ENCODE results near the gene HOXA5.

The HOXA5 gene

DNA sequence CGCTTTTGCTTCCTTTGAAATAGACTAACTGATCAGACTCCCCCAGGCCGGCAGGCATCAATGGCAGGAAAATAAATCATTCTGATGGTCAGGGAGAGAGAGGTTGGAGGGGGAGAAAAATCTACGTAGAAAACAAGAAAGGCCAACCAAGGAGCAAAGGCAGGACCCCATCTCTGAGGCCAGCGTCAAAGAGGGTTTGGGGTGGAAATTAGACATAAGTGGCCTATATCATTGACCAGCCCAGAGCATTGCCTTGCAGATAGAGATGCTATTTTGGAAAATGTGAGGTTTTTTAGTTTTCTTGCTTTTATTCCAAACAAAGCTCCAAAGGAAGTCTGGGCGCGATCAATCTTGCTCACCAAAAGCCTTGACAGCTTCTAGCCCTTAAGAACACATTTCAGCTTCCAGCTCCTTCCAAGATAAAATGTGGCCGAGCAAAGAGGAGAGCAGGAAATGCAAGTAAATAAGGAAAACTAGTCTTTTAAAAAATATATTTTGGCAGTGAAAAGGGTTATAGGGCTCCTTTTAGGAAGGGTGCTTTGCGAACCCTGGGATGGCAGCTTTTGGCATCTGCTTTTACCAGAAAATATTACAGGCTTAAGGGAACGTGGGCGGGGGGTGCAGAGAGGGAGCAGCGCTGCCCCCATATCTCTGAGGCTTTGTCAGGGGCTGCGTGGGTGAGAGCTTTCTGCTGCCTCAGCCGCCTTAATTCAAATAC lies 39.0 kb downstream of the HOXA5 start:
- DNase-seq: no peak

DNA sequence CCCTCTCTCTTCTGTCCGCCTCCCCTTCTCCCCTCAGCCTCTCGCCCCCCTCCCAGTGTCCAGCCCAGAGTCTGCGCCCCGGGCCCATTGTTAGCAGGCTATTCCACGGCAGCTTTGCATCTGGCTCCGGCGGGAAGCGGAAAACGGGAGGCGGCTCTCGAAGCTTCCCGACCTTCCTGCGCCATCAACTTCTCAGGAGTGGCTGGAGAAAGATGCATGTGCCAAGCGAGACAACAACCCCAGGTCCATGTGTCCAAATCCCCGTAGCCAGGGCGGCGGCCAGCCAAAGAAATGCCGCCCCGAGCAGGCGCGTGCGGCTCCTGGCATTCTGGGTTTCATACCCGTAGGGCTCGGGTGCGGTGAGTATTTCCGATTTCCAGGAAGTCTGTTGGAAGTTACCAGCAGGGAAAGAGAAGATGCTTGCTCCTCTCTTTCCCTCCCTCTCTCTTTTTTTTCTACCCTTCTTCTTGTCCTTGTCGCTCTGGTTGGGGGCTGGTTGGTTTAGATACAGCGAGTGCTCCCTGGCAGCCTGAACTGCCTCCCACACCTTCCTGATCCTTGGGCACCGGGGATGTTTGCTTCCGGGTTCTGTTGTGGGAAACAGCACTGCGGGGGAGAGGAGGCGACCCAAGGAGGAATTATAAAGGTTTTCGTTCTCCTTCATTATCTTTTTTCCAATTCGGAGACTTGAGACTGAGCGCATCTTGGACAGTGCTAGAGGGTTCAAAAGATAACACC lies 39.8 kb downstream of the HOXA5 start:
- no peak for DNase-seq

DNA sequence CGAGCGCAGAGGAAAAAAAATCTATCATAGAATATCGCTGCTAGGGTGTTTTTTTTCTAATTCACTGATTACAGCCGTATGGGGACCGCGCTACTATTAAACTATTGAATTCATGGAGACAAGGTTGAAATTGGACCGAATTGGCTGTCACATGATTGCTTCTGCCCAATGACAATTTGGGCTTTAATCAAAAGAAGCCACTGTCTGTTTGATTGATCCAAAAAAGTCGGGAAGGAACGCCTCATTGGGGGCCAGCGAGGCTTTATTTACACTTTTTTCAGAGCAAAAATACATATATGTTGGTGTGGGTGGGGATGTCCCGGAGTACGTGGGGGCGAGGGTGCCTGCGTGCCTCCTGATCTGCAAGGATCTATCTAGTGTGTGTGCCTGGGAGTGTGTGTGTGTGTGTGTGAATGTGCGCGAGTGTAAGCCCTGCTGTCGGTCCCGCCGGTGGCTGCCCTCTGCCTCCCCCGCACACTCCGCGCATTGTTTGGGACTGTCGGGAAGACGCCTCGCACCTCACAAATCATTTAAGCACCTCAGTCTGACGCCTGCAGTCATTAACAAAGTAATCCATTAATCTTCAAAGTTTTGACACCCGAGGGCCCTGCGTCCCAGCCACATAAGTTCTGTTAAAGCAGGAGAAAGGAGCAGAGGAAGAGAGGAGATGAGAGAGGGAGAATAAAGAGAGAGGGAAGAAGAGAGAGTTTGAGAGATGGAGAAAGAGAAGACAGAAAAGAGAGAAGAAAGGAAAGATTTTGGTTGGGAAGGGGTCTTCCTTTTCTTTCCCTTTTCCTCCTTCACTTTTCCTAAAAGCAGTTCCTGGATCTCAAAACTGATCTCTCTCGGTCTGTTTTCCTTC lies 40.7 kb downstream of the HOXA5 start, which contains the start of gene HOXA2:
TSS of gene HOXA2 (minus strand) at position 103 of the 862 bp plus-strand sequence. CDS start 183 bp downstream, outside the sequence.
- DNase-seq: no peak

DNA sequence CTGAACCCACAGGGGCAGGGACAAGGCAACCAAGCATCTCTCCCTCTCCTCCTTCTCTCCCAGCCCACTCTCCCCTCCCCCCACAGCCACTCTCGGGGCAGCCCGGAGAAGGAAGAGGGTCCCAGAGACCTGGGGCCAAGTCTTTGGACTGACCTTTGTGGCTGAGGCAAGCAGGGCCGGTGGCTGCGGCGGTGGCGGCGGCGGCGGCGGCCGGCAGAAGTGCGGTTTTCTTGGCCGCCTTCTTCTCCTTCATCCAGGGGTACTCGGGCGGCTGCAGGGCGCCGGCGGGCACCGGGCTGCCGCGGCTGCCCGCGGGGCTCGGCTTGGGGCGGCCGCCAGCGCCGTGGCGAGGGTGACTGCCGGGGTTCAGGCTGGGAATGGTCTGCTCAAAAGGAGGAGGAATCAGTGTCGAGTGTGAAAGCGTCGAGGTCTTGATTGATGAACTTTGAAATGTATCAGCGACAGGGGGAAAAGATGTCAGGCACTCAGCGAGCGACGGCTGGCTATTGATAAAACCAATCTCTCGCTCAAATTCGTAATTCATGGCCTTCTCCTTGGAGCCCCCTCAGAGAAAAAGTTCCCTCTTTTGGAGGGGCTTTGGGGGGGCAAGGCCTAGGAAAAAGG lies 41.4 kb downstream of the HOXA5 start:
- DNase-seq: no peak

DNA sequence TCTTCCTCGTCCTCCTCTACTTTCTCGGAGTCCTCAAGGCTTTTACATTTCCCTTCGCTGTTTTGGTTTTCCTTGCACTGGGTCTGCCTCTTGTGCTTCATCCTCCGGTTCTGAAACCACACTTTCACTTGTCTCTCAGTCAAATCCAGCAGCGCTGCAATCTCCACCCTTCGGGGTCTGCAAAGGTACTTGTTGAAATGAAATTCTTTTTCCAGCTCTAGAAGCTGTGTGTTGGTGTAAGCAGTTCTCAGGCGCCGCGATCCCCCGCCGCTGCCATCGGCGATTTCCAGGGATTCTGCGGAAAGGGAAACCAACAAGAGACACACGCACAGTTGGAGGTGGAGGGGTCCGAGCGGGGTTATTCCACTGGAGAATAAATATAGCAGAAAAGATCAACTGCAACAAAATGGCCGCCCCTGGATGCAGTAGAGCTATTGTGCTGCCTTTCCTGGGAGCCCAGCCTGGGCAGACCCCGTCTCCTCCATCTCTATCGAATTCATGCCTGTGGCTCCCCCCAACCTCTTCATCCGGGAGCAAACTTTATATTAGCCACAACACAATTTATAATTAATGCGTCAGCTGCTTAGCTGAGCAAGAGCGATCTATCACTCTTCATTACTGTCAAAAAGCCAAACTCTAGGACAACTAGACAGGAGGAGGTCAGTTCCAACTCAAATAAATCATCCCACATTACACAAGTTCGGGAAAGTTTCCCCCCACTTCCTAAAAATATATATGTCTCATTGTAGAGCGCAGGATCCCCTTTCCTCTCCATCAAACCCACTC lies 42.1 kb downstream of the HOXA5 start:
- DNase-seq: no peak

DNA sequence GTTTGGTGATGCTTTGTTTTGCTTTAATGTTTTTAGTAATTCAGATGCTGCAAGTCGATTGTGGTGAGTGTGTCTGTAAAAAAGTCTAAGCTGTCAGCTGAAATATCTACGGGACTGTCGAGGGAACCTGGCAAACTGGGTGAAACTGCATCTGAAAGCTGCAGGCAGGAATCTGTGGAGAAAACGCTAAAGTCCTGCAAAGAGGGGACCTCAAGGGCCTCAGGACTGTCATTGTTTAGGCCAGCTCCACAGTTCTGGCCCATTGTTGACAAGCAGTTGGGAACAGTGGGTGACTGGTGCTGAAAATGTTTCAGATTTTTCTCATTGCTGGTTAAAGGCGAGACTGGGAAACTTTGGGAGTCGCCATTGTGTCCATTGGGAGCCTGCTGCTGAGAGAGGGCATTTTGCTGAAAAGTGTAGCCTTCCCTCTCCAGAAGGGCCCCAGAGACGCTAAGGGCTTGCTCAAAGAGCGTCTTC lies 42.7 kb downstream of the HOXA5 start:
- DNase-seq: no peak

DNA sequence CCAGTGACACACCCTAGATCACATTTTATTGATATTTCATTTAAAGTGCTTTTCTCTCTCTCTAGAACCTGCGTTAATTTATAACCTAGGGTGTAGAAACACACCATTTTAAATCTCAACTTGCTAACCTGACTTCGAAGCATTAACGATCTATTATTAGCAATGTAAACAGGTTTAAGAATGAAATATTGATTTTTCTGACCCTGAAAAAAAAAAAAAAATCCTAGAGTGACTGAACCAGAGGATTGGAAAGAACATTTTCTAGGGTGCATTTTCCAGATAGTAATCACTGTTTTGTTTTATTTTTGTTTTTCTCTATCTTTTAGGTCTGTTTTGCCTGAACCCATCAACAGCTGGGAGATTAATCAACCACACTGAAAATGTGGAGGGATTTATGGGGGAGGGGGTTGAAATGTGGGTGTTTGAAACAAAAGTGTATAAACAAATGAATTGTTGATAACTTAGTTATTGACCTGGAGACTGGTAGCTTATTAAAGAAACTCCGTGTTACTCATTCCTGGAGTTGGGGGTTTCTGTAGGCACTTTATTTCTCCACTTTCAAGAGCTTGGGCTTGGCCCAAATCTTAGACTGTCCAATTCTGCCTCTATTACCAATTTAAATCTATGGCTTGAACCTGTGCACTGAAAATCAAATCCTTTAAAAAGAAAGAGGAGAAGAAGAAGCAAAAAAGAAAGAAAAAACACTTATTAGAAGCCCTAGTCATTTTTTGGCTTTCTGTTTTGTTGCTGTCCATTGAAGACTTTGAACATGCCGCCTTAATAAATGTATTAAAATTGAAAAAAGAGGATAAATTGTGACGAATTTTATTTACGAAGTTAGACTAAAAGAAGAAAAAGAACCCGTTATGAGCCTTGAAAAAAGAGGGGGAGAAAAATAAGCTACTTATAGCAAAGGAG lies 43.8 kb downstream of the HOXA5 start:
- DNase-seq: no peak

DNA sequence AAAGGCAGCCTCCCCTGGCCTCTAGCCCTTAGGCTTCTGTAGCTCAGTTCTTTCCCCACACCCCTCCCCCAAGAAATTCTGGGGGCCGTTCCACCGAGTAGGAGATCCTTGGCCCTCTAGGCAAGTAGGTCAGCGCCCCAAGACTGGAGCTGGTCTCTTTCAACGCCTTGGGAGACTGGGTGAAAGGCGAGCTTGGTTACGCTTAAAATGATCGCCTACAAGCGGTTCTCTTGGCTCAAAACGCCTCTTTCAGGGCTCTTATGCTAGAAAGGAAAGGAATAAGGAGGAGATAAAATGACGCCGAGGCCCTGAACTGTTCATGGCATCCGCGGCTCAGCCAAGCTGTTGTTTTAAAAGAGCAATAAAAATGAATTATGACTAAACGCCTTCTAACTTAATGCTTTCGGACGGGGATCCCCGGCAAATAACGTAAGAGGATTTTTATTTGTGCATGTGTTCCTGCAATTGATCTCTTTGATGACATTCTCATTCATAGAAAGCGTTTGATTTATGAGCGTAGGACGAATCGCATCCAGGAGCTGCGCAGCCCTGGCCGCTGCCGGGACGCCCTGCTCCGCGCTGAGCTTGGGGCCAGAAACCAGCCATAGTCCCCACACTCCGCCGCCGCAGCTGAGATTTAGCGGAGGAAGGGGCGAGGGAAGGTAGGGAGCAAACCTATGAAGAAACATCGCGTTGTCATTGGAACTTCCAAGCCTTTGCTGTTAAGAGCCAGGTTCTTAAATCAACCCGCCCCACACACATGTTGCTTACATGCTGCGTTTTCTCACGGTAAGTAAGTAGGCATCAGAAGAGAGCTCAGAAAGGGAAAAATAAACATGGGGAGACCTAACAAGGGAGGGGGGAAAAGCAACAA lies 44.7 kb downstream of the HOXA5 start:
- peak in 1 of 6 experiments; percentile 8 for DNase-seq

DNA sequence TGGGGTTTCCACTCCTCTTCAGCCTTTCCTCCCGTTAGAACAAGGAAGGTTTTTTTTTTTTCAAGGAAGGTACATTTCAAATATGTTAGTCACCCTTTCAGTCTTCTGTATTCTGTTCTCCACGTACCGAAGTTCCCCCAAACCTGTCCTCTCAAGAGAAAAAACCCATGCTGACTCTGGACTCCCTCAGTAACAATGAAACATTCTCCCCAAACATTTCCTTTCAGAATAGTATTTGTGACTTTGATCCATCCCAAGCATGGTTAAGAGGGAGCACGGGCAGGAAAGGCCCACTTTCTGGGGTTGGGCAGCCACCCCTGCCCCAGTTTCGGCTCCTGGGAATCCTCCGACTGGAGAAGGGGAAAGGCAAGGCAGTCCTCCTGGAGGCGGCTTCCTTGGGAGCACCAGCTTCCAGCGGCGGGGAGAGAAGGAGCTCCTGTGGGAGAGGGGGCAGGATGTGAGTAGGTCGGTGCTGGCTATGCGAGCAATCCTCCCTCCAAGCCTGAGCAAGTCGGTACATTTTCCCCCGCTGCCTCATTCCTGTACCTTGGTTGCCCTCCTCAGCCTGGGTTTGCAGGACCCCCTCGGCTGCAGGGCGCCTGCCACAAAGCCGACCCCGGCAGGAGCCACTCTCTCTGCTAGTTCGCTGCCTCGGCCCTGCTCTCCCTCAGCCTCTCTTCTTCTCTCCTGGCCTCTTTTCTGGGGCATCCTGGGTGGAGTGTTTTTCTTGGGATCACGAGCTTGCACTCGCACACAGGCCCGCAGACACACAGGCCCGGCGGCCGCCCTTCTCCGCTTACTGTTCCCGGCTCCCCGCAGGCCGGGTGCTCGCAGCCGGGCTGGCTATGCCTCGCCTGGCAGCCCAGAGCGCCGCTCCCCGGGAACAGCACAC lies 45.5 kb downstream of the HOXA5 start:
- DNase-seq: no peak

DNA sequence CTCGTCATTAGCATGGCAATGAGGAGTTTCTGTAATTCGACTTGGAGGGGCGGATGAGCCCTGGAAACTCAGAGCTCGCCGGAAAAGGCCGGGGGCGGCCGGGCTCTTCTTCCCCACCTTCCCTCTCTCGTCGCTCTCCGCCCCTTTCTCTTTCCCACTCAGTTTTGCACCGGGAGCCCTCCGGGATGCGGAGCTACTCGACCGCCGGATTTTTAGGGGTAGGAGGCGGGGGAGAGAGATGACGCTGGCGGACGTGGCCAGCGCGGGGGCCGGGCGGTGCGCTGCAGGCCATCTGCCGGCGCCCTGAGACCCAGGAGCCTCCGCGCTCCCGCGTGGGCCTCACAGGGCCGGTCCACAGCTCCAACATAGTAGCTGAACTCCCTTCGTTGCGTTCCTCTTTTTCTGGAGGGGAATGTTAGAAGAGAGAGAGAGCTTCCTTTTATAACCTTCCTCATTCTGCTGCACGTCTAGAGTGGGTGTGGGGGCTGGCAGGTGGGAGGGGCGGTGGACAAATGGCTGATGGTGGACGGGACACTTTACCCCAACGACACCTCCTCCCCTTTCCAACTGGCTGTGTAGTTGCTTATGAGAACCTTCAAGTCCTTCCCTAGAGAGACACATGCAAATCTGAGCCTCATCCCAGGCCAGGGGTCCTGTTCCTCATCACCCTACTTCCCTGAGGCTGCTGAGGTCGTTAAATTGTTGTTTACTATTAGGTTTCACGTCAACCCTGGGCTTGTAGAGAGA lies 46.5 kb downstream of the HOXA5 start:
- DNase-seq: peak in 1 of 6 experiments; percentile 26

DNA sequence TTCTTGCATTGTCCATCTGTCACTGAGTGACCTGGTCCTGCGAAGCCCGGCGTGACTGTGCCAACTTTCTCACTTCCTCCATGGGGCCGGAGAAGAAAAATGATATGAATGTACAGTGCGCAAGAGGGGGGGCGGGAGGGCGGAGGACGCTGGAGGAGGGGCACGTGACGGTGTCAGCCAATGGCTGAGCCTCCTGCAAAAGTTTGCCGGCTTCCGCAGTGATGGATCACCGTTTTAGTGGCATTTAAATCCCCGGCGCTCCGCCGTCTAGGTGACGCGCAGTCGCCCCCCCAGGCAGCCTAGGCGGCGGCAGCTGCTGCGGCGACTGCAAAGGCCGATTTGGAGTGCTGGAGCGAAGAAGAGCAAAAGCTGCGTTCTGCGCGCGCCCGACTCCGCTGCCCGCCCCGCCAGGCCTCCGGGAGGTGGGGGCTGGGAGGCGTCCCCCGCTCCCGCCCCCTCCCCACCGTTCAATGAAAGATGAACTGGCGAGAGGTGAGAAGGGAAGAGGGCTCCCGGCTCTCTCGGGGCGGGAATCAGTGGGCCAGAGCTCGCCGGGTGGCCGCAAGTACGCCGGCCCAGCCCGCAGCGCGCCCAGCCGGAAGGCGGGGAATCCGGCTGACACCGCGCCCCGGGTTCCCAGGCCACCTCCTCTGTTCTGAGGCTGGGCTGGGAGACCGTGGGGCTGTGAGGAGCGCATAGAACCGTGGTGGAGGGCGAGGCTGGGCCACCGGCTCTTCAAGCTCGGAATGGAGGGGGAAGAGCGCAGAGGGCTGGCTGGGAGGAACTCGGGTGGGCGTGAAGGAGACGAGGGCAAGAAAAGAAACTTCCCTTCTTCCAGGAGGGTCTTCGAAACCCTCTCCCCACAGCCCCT lies 47.3 kb downstream of the HOXA5 start, which contains the start of gene HOXA1:
TSS of gene HOXA1 (minus strand) at position 104 of the 871 bp plus-strand sequence. CDS start at position 16, 88 bp downstream.
- peak; percentile 21 to 70 (median 58) for DNase-seq

DNA sequence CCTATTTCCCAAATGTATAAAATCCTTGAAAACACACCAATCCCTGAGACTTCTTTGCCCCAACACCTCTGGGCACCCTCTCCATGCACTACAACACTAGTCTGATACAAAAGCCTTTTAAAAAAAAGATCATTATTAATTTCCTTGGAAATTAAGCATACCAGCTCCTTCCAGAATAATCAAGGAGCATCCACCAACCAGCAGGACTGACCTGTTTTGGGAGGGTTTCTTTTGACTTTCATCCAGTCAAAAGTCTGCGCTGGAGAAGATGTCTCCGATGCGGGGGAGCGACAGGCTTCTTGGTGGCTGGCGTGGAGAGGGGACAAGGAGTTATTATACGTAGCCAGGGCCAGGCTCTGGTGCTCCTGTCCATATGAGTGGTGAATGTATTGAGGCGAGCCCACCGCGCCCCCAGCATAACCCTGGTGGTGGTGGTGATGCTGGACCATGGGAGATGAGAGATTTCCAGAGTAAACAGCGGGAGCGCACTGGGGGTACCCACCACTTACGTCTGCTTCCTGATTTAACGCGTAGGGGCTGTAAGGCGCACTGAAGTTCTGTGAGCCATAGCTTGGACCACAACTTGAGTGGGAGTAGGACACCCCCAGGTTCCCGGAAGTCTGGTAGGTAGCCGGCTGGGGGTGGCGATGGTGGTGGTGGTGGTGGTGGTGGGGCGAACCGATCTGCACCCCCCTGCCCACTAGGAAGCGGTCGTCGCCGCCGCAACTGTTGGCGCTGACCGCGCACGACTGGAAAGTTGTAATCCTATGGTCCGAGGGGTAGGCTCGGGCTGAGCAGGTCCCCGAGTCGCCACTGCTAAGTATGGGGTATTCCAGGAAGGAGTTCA lies 48.2 kb downstream of the HOXA5 start:
- DNase-seq: no peak

DNA sequence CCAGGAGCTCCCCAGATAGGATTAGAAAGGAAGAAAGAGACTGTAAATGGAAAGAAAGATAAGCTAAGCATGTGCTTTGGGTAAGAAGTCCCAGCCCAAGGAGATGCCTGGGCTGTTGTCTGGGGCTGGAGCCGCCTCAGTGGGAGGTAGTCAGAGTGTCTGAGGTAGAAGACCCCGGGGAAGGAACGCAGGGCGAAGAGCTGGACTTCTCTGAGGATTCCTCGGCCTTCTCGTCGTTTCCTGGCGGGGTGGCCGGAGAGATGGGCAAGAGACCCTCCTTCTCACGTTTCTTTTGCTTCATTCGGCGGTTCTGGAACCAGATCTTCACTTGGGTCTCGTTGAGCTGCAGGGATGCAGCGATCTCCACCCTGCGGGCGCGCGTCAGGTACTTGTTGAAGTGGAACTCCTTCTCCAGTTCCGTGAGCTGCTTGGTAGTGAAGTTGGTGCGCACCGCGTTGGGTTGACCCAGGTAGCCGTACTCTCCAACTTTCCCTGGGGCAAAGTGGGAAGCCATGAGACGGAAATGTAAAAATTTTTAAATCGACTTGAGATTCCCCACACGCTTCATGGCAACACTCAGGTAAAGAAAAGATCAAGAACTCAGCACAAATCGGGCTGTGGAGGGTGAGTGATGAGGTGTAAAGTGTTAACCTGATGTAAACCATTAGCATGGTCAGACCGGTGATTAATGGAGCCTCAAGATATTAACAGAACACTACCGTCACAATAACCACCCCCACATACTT lies 49.0 kb downstream of the HOXA5 start:
- no peak for DNase-seq

DNA sequence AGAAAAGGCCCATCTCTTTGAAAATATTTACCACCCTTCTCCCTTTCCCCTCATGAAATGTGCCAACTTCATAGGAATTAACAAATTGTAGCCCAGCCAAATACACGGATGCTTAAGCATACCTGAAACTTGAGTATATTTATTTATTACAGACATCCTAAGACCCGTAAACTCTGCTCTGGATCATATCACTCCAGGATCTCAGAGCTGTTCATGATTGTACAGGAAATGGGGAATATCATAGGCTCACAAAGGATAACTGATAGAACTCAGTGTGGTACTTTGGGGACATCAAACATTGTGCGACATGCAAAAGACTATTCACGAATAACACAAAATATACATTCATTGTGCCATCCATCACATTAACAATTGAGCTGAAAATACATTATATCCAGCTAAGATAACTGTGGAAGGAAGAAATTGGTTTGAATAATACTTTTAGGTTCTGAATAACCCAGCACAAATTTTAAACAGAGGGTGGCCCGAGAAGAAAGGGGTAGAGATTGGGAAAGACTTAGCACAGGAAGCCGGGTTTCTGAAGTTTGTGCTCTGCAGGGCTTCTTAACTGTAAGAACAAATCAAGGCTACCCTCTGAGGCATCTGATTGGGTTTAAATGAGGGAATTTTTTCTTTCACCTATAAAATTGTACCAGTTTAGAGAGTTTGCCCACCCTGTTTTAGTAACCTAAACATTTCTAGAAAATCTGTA lies 50.1 kb downstream of the HOXA5 start:
- DNase-seq: no peak

DNA sequence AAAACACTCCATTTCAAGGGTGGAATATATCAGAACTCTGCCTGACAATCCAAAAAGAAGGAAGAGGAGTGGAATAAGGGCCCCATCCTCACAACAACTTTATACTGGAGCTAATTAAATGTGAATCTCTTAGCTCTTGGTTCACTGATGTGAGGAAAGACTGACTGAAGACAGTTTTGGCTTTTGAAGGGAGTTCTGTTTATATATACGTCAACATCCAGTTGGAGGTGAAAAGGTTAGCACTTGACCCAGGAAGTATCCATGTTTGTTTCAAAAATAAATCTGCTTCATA lies 50.7 kb downstream of the HOXA5 start:
- no peak for DNase-seq

All from stimulated activated naive CD4-positive, alpha-beta T cell (primary cell).